ENCODE data around the gene SPX.
A peak's percentile ranks its signal among the peaks of the same experiment; 100 is the strongest.

The SPX gene

GRCh38 chr12:21518451-21518850, 7.6 kb upstream of the SPX start:
- no peaks in the 10 kb centered on the region for H3K9me3 ChIP-seq (ENCODE audit: insufficient read depth, low read length)
- no peak overlapping the region for H3K4me3 ChIP-seq (ENCODE audit: insufficient read length, low read depth)
- H3K4me1 ChIP-seq (ENCODE audit: insufficient read depth, insufficient read length) = no peaks in the 10 kb centered on the region
- TF ChIP-seq YY1 (IDR thresholded peaks at IDR 0.05; ENCODE audit: insufficient read depth, insufficient read length) = no peak
- TF ChIP-seq ZNF274 (IDR thresholded peaks at IDR 0.05; ENCODE audit: low read depth, low read length) = no peak
- no peak for TF ChIP-seq SUZ12 (IDR thresholded peaks at IDR 0.05; ENCODE audit: extremely low read depth, insufficient read depth, insufficient read length)
- H3K9ac ChIP-seq (ENCODE audit: insufficient read length, low read depth) = no peak overlapping the region
- H3K27me3 ChIP-seq (ENCODE audit: insufficient read depth, insufficient read length) = no peaks in the 10 kb centered on the region
- peaks cover 43% of the 10 kb centered on the region for H3K36me3 ChIP-seq (ENCODE audit: insufficient read depth, insufficient read length, low read length)
- no peak for DNase-seq (ENCODE audit: low read depth, low spot score)

DNA sequence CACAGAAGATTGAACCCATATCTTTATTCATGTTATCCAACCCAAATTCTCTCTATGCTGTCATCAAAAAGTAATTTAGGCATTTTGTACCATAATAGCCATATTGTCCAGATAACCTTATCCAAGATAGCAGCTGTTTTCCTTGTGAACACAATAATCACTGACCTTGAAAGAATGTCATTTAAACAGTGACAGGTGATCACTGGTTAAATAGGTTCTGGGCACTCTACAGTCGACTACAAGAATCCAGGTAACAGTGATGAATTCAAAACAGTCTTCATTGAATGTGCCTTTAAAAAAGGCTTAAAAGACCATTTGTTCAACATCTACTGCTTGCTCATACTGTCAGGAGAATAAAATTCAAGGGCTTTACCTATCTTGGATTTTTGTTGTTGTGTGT, 4.6 kb upstream of the SPX start:
- H3K9me3 ChIP-seq (ENCODE audit: insufficient read depth, low read length) = no peaks in the 10 kb centered on the region
- peaks cover 12% of the 10 kb centered on the region for H3K36me3 ChIP-seq (ENCODE audit: insufficient read depth, insufficient read length, low read length)
- no peak for TF ChIP-seq ZNF274 (IDR thresholded peaks at IDR 0.05; ENCODE audit: low read depth, low read length)
- TF ChIP-seq YY1 (IDR thresholded peaks at IDR 0.05; ENCODE audit: insufficient read depth, insufficient read length) = no peak
- no peak for TF ChIP-seq SUZ12 (IDR thresholded peaks at IDR 0.05; ENCODE audit: extremely low read depth, insufficient read depth, insufficient read length)
- no peaks in the 10 kb centered on the region for H3K4me1 ChIP-seq (ENCODE audit: insufficient read depth, insufficient read length)
- no peak overlapping the region for H3K4me3 ChIP-seq (ENCODE audit: insufficient read length, low read depth)
- DNase-seq (ENCODE audit: low read depth, low spot score) = no peak
- H3K9ac ChIP-seq (ENCODE audit: insufficient read length, low read depth) = no peak overlapping the region
- H3K27me3 ChIP-seq (ENCODE audit: insufficient read depth, insufficient read length) = peaks cover 9% of the 10 kb centered on the region

DNA sequence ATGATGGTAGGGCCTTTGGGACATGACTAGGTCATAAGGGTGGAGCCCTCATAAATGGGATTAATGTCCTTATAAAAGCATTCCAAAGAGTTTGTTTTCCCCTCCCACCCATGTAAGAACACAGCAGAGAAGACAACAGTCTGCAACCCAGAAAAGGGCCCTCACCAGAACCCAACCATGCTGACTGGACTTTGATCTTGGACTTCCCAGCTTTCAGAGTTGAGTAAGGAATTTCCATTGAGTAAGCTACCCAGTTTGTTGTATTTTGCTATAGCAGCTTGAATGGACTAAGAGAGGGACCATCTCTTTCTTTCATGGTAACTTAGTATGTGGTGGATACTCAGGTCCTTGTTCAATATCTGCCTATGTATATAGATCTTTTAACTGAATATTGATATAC, 2.9 kb upstream of the SPX start:
- no peak for DNase-seq (ENCODE audit: low read depth, low spot score)
- no peaks in the 10 kb centered on the region for H3K9me3 ChIP-seq (ENCODE audit: insufficient read depth, low read length)
- no peak overlapping the region for H3K9ac ChIP-seq (ENCODE audit: insufficient read length, low read depth)
- H3K27me3 ChIP-seq (ENCODE audit: insufficient read depth, insufficient read length) = peaks cover 25% of the 10 kb centered on the region
- H3K4me3 ChIP-seq (ENCODE audit: insufficient read length, low read depth) = no peak overlapping the region
- TF ChIP-seq SUZ12 (IDR thresholded peaks at IDR 0.05; ENCODE audit: extremely low read depth, insufficient read depth, insufficient read length) (no peak), ZNF274 (IDR thresholded peaks at IDR 0.05; ENCODE audit: low read depth, low read length) (no peak), YY1 (IDR thresholded peaks at IDR 0.05; ENCODE audit: insufficient read depth, insufficient read length) (no peak)
- no peaks in the 10 kb centered on the region for H3K4me1 ChIP-seq (ENCODE audit: insufficient read depth, insufficient read length)
- peaks cover 4% of the 10 kb centered on the region for H3K36me3 ChIP-seq (ENCODE audit: insufficient read depth, insufficient read length, low read length)

DNA sequence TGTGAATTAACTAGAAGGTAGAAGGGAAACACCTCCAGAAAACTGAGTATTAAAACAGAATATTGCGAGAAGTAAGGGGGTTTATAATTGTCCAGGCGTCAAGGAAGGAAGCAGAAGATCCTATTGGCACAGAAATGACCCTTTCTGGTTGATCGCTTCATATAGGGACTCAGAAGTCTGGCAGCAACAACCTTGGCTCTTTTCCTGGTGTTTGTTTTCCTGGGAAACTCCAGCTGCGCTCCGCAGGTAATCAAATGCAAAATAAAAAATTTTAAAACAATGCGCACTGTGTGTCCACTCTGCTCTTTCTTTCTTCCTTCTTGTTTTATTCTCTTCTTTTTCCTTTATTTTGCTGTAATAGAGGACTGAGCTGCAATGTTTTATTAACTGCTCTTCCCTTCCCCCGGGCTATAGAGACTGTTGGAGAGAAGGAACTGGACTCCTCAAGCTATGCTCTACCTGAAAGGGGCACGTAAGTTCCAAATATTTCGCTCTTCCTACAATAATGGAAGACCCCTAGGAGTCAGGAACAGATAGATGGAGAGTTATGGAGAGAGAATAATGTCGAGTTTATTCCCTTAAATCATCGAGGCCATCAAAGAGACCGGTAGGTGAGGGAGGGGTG, 737 bp downstream of the SPX start:
- peak overlapping the region; percentile 71 for H3K4me3 ChIP-seq (ENCODE audit: insufficient read length, low read depth)
- no peaks in the 10 kb centered on the region for H3K36me3 ChIP-seq (ENCODE audit: insufficient read depth, insufficient read length, low read length)
- H3K4me1 ChIP-seq (ENCODE audit: insufficient read depth, insufficient read length) = no peaks in the 10 kb centered on the region
- no peak for DNase-seq (ENCODE audit: low read depth, low spot score)
- peaks cover 42% of the 10 kb centered on the region for H3K27me3 ChIP-seq (ENCODE audit: insufficient read depth, insufficient read length)
- H3K9ac ChIP-seq (ENCODE audit: insufficient read length, low read depth) = peak overlapping the region; percentile 85
- no peak for TF ChIP-seq ZNF274 (IDR thresholded peaks at IDR 0.05; ENCODE audit: low read depth, low read length)
- no peak for TF ChIP-seq SUZ12 (IDR thresholded peaks at IDR 0.05; ENCODE audit: extremely low read depth, insufficient read depth, insufficient read length)
- no peak for TF ChIP-seq YY1 (IDR thresholded peaks at IDR 0.05; ENCODE audit: insufficient read depth, insufficient read length)
- H3K9me3 ChIP-seq (ENCODE audit: insufficient read depth, low read length) = no peaks in the 10 kb centered on the region

DNA sequence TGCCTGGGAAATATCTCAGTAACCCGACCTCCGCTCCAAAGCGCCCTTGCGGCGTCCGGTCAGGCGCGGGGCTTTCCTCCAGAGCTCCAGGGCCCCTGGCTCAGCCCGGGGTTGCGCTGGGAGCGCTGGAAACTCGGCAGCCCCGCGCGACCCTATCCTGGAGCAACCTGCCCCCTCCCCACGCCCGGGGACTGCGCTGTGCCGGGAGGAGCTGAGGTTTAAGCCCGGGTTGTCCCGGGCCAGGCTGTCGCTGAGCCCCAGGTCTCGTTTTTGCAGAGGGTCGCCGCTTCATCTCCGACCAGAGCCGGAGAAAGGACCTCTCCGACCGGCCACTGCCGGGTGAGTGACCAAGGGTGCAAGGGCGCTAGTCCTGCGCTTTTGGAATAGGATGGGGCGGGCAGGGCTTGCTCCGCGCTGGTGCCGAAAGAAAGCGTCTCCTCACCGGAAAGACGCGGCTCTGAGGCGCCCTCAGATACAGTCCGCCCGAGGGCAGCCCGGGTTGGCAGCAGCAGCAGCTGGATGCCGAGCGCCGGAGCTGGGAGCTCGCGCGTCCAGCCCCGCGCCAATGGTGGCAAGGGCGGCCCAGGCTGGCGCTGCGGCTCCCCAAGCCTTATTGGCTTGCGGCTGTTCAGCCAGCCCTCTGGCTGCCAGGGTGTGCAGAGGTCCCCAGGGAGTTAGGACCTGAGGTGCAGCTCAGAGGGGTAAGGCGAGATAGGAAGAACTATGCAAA, 1.5 kb downstream of the SPX start:
- Histone ChIP-seq H3K9me3 (ENCODE audit: insufficient read depth, low read length) (no peaks in the 10 kb centered on the region), H3K9ac (ENCODE audit: insufficient read length, low read depth) (peak overlapping the region; percentile 85), H3K4me1 (ENCODE audit: insufficient read depth, insufficient read length) (no peaks in the 10 kb centered on the region), H3K36me3 (ENCODE audit: insufficient read depth, insufficient read length, low read length) (no peaks in the 10 kb centered on the region), H3K4me3 (ENCODE audit: insufficient read length, low read depth) (peak overlapping the region; percentile 71), H3K27me3 (ENCODE audit: insufficient read depth, insufficient read length) (peaks cover 42% of the 10 kb centered on the region)
- peak; percentile 85 for DNase-seq (ENCODE audit: low read depth, low spot score)
- TF ChIP-seq YY1 (IDR thresholded peaks at IDR 0.05; ENCODE audit: insufficient read depth, insufficient read length) (no peak), ZNF274 (IDR thresholded peaks at IDR 0.05; ENCODE audit: low read depth, low read length) (no peak), SUZ12 (IDR thresholded peaks at IDR 0.05; ENCODE audit: extremely low read depth, insufficient read depth, insufficient read length) (peak; percentile 59)

DNA sequence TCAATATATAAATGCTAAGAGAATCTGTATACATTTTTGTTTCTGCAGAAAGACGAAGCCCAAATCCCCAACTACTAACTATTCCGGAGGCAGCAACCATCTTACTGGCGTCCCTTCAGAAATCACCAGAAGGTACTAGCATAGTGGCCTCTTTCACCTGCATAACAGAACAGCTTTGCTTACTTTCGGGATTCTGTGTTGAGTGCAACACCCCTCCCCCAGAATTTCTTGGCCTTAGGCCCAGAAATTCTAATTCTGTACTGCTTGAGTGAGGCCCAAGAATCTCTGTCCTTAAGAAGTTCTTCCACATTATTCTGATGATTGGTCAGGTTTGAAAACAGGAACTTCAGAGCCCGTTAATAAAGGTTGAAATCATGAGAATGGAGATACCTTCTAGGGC, 2.9 kb downstream of the SPX start:
- H3K4me3 ChIP-seq (ENCODE audit: insufficient read length, low read depth) = no peak overlapping the region
- H3K36me3 ChIP-seq (ENCODE audit: insufficient read depth, insufficient read length, low read length) = no peaks in the 10 kb centered on the region
- TF ChIP-seq ZNF274 (IDR thresholded peaks at IDR 0.05; ENCODE audit: low read depth, low read length) (no peak), SUZ12 (IDR thresholded peaks at IDR 0.05; ENCODE audit: extremely low read depth, insufficient read depth, insufficient read length) (no peak)
- no peak for DNase-seq (ENCODE audit: low read depth, low spot score)
- no peaks in the 10 kb centered on the region for H3K4me1 ChIP-seq (ENCODE audit: insufficient read depth, insufficient read length)
- H3K27me3 ChIP-seq (ENCODE audit: insufficient read depth, insufficient read length) = peaks cover 42% of the 10 kb centered on the region
- no peaks in the 10 kb centered on the region for H3K9me3 ChIP-seq (ENCODE audit: insufficient read depth, low read length)
- no peak overlapping the region for H3K9ac ChIP-seq (ENCODE audit: insufficient read length, low read depth)

DNA sequence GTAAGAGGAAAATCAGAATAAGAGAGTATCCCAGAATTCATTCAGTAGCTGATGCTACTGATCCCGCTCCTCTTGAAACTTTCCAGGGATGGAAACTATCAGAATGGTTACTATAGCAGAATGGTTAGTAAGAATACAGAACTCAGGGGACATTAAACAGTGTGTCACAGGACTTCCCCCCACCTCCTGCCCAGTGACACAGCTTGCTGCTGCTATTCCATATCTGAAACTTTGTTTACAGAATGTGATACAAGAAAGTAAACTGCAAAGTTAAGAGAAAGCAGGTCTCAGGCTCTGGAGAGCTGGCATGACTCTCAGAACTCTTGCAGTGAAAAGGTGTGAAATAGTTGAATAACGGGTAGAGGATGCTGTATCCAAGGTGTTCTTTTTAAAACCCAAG, 3.4 kb downstream of the SPX start:
- no peaks in the 10 kb centered on the region for H3K36me3 ChIP-seq (ENCODE audit: insufficient read depth, insufficient read length, low read length)
- TF ChIP-seq YY1 (IDR thresholded peaks at IDR 0.05; ENCODE audit: insufficient read depth, insufficient read length) = no peak
- TF ChIP-seq ZNF274 (IDR thresholded peaks at IDR 0.05; ENCODE audit: low read depth, low read length) = no peak
- no peak for TF ChIP-seq SUZ12 (IDR thresholded peaks at IDR 0.05; ENCODE audit: extremely low read depth, insufficient read depth, insufficient read length)
- no peak for DNase-seq (ENCODE audit: low read depth, low spot score)
- no peak overlapping the region for H3K9ac ChIP-seq (ENCODE audit: insufficient read length, low read depth)
- no peaks in the 10 kb centered on the region for H3K9me3 ChIP-seq (ENCODE audit: insufficient read depth, low read length)
- peaks cover 42% of the 10 kb centered on the region for H3K27me3 ChIP-seq (ENCODE audit: insufficient read depth, insufficient read length)
- no peaks in the 10 kb centered on the region for H3K4me1 ChIP-seq (ENCODE audit: insufficient read depth, insufficient read length)
- H3K4me3 ChIP-seq (ENCODE audit: insufficient read length, low read depth) = no peak overlapping the region
